GM18873 (cell line): Measurements from ENCODE around the gene KRT16.
"Not testable (repeated sequence)": the region's sequence is repeated elsewhere in the genome, so short reads cannot be mapped to it uniquely, and the experiment has no call there.

Experiments
- ATAC-seq: cut with Tn5 transposase; IDR thresholded peaks from one replicate; pipeline ENCODE4 v1.9.1; 2021; ENCODE audit warnings: mild to moderate bottlenecking, moderate library complexity, moderate number of reproducible peaks; ENCODE audit not compliant: unreplicated experiment, low FRiP score

The KRT16 gene

GRCh38 chr17:41648411-41649195 is 36.0 kb upstream of the KRT16 start:
- ATAC-seq: no peak

- no peak for ATAC-seq
These were observed 35.4 kb upstream of the KRT16 start for GRCh38 chr17:41647940-41648410.

GRCh38 chr17:41647038-41647813 is 34.7 kb upstream of the KRT16 start:
- no peak for ATAC-seq

GRCh38 chr17:41642252-41643156 is 29.9 kb upstream of the KRT16 start:
- no peak for ATAC-seq

- not testable (repeated sequence) for ATAC-seq
These were observed 28.0 kb upstream of the KRT16 start for GRCh38 chr17:41640596-41640995.

GRCh38 chr17:41639492-41640473 is 27.2 kb upstream of the KRT16 start:
- ATAC-seq: no peak

GRCh38 chr17:41638941-41639340 is 26.4 kb upstream of the KRT16 start:
- ATAC-seq: no peak

GRCh38 chr17:41638194-41638593 is 25.6 kb upstream of the KRT16 start:
- no peak for ATAC-seq

- ATAC-seq: no peak
These were observed 24.1 kb upstream of the KRT16 start for GRCh38 chr17:41636652-41637051.

GRCh38 chr17:41635121-41636097 is 22.8 kb upstream of the KRT16 start:
- ATAC-seq: no peak

- no peak for ATAC-seq
These were observed 22.1 kb upstream of the KRT16 start for GRCh38 chr17:41634639-41635038.

- ATAC-seq: no peak
These were observed 21.1 kb upstream of the KRT16 start for GRCh38 chr17:41633556-41634199.

- no peak for ATAC-seq
These were observed 20.0 kb upstream of the KRT16 start for GRCh38 chr17:41632482-41633105.

GRCh38 chr17:41631898-41632285 is 19.3 kb upstream of the KRT16 start:
- no peak for ATAC-seq

- ATAC-seq: no peak
These were observed 18.7 kb upstream of the KRT16 start for GRCh38 chr17:41631025-41631897.
